Fibroblast of peridontal ligament (primary cell): ENCODE data around the gene LIN9.
A peak's percentile ranks its signal among the peaks of the same experiment; 100 is the strongest.
"Not testable (repeated sequence)": the region's sequence is repeated elsewhere in the genome, so short reads cannot be mapped to it uniquely, and the experiment has no call there.

ENCODE experiments used
- DNase-seq: peaks from one replicate; pipeline ENCODE4 v3.0.0-alpha.2; 2010; ENCODE audit errors: extremely low read depth

Gene LIN9

GRCh38 chr1:226215239-226215638, 93.7 kb downstream of the LIN9 start:
- no peak for DNase-seq

GRCh38 chr1:226212545-226212944, 96.4 kb downstream of the LIN9 start:
- DNase-seq, result no peak

DNA sequence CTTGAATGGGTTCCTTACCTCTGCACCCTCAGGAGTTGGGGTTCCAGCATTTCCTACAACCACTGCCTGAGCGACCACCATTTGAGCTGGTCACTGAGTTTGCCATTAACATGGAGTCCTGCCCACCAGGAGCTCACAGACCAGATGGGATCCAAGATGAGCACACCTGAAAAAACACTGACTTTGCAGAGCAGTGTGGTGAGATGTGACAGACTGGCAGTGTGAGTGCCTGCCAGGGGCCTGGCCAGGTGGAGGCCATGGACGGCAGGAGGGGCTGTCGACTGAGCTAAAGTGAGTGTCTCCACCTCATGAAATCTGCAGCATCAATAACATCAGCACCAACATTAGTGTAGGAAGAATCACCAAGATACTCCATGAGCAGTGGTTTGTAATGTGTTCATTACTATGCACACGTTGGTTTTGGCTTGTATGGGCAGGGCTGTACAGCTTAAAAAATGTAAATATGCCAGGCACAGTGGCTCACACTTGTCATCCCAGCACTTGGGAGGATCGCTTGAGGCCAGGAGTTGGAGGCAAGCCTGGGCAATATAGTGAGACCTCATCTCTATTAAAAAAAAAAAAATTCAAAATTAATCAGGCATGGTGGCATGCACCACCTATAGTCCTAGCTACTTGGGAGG, 97.7 kb downstream of the LIN9 start:
- DNase-seq, result no peak

- no peak for DNase-seq
Observed at GRCh38 chr1:226210571-226211176, 98.3 kb downstream of the LIN9 start.

DNA sequence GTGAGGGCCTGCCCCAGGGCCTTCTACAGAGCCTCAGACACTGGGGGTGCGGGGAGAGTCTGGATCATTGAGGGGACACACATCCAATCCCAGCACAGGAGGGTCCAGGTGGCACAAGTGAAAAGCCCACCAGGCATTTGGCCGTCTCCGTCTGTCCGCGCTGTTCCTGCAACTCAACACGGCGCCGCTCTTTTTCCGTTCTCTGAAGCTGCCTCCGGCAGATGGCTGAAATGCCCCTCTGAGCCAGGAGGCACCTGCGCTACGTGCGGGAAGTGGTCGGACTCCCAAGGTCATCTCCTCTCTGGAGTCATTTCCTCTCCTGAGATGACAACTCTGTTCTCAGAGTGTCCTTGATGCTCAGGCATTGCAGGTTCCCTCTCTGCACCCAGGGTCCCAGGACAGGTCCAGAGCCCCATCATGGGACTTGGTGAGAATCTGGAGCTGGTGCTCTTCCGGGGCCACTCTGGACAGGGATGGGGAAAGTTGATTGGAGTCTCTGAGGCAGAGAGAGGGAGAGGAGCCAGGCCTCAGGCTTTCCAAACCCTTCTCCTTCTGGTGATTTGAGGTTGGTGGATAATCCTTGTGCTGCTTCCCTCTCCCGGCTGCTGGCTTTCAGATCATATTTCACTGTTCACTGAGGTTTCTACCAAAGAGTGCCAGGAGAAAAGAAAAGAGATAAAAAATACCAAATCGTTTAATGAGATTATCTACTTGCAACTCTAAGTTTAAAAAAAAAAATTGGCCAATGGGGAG, 99.5 kb downstream of the LIN9 start:
- peak; percentile 18 for DNase-seq

GRCh38 chr1:226207048-226207447, 101.9 kb downstream of the LIN9 start:
- DNase-seq, result no peak

DNA sequence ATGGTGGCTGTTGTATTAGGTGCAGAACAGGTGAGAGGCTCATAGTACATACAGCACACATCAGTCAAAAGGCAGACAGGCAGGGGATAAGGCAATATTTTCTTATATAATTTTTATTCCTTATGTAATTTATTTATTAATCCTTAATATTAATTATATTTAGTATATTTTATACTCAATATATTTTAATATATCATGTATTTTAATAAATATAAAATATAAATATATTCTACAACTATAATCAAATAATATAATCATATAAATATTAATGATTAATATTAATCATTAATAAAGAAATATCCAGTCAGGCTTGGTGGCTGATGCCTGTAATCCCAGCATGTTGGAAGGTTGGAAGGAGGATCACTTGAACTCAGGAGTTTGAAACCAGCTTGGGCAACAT, 104.8 kb downstream of the LIN9 start:
- no peak for DNase-seq

DNA sequence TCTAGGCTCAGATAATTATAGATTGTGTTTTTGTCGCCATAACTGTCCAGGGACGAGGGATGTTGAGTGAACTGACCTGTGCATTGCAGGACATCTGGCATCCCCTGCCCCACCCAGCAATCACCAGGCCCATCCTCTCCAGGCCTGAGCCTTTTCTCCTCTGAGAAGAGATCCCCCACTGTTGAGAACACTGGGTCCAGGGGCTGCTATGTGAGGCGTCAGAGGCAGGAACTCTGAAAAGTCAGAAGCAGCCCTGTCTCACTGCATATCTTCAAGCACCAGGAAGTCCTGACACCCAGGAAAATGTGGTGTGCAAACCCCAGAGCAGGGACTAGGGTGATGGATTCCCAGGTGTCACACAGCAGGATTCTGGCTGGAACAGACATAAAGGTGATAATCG, 105.3 kb downstream of the LIN9 start:
- DNase-seq, result no peak

DNA sequence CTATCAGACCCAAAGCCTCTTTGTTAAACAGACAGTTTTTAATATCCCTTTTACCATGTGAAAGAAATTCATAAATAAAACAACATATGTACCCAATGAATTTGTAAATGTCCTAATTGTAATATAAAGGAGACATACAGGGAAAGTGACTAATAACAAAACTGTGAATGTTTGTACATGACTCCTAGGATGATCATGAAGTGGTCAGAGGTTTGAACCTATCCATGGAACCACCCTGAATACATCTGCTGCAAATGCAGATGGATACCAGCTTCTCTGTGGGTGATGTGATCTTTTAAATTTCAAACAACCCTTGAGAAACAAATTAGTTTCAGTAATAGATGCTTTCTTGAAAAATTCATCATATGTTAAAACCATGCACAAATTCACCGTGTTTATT, 105.7 kb downstream of the LIN9 start:
- DNase-seq, result no peak

- not testable (repeated sequence) for DNase-seq
Observed at GRCh38 chr1:226202666-226203065, 106.3 kb downstream of the LIN9 start.

- DNase-seq, result no peak
Observed at GRCh38 chr1:226202246-226202645, 106.7 kb downstream of the LIN9 start.

DNA sequence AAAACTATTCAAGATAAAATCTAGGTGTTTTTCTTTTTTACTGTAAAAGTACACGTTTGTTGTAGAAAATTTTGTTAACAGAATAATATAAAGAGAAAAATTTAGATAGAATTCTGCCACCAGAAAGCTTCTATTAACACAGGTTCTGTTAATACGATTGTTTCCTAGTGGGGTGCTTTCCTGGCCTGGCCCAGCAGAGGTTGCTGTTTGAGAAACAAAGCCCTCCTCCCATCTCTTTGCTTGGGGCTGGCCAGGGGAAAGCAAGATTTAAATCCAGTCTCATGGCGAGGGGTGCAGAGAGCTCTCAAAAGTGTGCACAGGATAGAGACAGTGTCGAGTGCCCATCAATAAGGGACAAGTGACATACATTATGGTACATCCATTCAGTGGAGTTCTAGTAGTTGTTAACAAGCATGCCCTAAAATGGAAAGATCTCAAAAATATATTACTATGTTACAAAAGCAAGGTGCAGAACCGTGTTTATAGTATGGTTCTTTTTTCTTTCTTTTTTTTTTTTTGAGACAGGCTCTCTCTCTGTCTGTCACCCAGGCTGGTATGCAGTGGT, 107.9 kb downstream of the LIN9 start:
- DNase-seq, result peak; percentile 19

DNA sequence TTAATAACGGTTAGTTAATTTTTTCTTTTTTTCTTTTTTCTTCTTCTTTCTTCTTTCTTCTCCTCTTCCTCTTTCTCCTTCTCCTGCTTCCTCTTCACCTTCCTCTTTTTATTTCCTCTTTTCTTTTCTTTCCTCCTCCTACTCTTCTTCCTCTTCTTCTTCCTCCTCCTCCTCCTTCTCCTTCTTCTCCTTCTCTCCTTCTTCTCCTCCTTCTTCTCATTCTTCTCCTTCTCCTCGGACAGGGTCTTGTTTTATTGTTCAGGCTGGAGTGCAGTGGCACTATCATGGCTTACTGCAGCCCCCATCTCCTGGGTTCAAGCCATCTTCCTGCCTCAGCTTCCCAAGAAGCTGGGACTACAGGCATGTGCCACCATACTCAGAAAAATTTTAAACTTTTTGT, 109.0 kb downstream of the LIN9 start:
- no peak for DNase-seq

- DNase-seq, result no peak
Observed at GRCh38 chr1:226195144-226195543, 113.8 kb downstream of the LIN9 start.

DNA sequence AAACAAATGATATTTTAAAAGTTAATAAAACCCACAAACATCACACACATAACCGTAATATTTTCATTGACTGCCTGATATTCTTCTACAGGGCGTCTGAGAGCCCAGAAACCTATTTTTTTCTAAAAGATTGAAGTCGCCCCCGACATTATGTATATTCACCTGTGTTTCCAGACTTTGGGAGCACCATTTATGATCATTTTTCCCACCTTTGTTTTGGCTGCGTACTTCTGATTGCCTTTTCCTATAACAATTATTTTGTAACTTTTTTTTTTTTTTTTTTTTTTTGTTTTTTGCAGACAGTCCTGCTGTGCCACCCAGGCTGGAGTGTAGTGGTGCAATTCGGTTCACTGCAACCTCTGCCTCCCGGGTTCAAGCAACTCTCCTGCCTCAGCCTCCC, 121.6 kb downstream of the LIN9 start:
- no peak for DNase-seq

DNA sequence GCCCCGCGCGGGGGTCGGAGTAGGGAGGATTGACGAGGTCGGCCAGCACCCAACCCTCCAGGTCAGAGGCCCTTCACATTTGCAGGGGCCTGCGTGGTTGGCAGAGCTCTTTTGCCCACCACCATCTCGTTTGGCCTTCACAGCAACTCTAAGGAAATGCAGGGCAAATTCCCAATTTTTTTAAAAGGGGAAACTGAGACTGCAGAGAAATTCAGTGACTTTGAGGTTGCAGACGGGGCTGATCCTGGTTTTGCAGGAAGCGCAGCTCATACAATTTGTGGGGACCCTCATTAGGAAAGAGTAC, 122.0 kb downstream of the LIN9 start:
- DNase-seq, result no peak

DNA sequence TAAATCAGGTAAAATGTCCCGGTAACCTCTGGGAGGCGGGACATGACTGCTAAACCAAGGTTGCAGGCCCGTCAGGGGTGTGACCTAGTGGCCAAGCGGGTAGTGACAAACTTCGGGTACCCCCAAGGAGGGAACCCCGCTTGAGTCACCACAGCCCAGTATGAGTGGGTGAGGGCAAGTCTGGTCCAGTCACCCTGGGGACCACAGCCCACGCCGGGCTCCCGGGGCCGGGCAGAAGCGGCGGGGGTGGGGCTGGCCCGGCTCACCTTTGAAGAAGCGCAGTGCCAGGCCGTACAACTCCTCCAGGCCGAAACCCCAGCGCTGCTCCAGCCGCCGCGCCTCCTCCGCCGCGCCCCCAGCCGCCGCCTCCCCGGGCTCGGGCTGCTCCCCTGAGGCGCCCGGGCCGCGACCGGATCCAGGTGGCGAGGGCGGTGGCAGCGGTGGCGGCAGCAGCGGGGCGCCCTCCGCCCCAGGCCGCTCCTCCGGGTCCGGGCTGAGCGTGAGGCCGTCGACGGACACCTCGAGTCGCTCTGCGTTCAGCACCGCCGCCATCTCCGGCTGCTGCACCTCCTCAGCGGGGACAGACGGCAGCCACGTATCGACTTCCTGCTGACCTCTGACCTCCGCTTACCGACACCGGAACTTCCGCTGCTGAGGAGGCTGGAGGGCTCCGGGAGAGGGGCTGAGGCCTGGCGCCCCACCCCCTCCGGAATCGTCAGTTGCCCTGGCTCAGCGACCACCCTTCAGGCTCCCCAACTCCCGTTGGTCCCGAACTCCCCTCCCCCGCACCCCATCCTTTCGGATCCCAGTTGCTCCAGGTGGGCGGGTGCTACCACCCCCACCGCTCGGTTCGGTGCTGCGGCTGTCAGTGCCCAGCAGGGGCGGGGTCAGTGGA, 122.6 kb downstream of the LIN9 start, which contains the start of gene ACBD3:
Gene ACBD3 (minus strand): TSS at position 618 of the 895 bp plus-strand sequence. CDS start 66 bp downstream, at position 552.
- DNase-seq, result peak; percentile 76

GRCh38 chr1:226185141-226186036, 123.6 kb downstream of the LIN9 start:
- peak; percentile 65 for DNase-seq

- peak; percentile 49 for DNase-seq
Observed at GRCh38 chr1:226181996-226182714, 126.8 kb downstream of the LIN9 start.
